GM19351 (cell line): Measurements from ENCODE around the gene PEX19.

Experiments
- ATAC-seq: cut with Tn5 transposase; IDR thresholded peaks from one replicate; pipeline ENCODE4 v1.9.1; 2021; ENCODE audit warnings: mild to moderate bottlenecking, moderate library complexity; ENCODE audit not compliant: unreplicated experiment

Gene PEX19

GRCh38 chr1:160243767-160244166, 41.2 kb downstream of the PEX19 start:
- no peak for ATAC-seq

GRCh38 chr1:160239582-160240299, 45.2 kb downstream of the PEX19 start:
- ATAC-seq = no peak

DNA sequence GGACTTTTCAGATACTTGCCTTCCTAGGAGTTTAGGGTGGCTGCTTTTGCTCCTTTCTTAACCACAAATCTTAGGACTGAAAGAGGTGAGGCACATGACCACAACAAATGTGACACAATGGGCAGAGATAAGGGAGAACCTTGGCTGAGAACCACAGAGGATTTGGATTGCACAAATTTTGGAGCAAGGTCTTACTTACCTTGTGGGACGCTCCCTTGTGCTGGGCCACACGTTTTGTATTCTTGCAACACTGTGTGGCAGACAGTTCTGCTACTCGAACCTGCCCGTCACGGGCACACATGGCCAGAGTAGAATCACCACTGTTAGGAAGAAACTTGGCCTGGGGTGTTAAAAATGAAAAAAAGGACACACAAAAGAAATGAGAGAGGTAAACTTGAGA, 46.5 kb downstream of the PEX19 start:
- ATAC-seq = no peak

GRCh38 chr1:160237558-160237957, 47.4 kb downstream of the PEX19 start:
- no peak for ATAC-seq

DNA sequence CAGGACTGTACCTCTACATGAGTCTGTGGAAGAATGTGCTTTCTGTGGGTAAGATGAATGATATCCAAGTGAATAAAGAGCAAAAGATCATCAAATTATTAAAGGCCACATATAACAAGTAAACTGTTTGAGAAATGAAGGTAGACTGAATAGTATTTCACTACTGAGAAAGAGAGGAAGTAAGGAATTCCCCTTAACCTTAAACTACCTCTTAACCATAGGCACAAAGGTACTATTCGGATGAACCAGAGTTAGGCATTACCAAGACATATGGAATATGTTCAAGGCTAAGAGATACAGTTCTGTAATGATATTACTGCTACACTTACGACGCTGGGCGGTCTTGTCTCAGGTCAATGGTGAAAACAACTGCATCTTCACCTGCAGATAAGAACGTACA, 48.1 kb downstream of the PEX19 start:
- no peak for ATAC-seq

DNA sequence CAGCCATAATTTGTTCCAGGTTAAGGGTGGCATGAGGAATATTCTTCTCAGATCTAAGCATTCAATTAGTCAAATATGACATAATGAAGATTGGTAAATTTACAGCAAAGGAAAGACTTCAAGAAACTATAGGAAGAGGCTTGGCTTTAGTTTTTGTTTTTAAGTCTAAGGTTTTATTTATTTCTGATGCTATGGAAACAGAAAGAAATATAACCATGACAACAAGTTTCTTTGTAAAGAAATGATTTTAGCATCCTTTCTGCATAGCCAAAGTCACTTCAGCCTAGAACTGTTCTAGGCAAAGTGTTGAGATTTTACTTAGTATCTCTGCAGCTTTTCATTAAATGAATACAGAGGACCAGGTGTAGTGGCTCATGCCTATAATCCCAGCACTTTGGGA, 52.0 kb downstream of the PEX19 start:
- no peak for ATAC-seq

- no peak for ATAC-seq
Measured at GRCh38 chr1:160228431-160228830, 56.5 kb downstream of the PEX19 start.

DNA sequence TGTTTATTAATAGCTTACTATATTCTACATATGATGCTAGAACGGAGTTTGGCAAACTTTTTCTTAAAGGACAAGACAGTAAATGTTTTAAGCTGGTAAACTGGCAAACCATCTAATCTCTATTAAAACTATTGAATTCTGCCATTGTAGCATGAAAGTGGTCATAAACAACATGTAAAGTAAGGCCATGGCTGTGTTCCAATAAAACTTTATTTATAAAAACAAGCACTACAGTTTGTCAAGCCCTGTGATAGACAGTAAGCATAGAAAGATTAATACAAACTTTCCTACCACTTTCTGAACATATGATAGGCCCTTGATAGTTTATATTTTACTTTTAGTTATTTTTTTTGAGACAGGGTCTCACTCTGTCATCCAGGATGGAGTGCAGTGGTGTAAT, 57.4 kb downstream of the PEX19 start:
- ATAC-seq = no peak

GRCh38 chr1:160227034-160227433, 57.9 kb downstream of the PEX19 start:
- ATAC-seq = no peak
